ENCODE results near the gene MYH10.

The MYH10 gene

DNA sequence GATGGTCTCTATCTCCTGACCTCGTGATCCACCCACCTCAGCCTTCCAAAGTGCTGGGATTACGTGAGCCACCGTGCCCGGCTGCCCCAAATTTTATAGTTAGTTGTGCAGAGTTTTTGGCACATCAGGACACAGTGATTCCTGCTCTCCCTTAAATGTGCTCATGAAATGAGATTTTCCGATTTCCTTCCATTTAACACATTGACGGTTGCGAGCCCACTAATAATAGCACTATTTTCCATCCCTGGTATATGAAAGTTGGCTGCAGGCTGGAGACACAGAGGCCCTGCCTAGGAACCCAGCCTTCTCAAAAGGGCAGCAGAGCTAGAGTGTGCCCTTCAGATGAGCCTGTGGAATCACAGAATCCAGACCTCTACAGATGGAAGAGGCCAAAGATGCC, 17.4 kb upstream of the MYH10 start:
- DNase-seq = no peak

DNA sequence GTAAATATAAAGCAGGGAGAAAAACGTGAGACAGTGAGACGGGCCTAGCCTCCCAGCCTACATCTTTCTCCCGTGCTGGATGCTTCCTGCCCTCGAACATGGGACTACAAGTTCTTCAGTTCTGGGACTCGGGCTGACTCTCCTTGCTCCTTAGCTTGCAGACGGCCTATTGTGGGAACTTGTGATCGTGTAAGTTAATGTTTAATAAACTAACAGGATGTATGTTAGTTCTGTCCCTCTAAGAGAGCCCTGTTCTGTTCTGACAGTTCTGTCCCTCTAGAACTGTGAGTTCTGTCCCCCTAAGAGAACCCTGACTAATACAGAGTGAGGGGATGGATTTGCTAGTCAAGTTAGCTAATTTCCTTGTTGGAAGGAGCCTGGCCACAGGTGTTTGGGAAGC, 16.7 kb upstream of the MYH10 start:
- no peak for DNase-seq

DNA sequence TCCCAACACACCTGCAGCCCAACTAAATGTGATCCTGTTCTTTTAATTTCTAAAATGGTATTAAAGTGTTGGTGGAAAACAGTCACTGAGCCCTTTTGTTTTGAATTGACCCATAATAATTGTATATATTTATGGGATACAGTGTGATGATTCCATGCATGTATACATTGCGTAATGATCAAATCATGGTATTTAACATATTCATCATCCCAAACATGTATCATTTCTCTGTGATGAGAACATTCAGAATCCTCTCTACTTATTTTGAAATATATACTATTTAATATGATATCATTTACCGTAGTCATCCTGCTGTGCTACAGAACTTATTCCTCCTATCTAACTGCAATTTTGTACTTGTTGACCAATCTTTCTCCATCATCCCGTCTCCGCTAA, 14.0 kb upstream of the MYH10 start:
- no peak for DNase-seq

DNA sequence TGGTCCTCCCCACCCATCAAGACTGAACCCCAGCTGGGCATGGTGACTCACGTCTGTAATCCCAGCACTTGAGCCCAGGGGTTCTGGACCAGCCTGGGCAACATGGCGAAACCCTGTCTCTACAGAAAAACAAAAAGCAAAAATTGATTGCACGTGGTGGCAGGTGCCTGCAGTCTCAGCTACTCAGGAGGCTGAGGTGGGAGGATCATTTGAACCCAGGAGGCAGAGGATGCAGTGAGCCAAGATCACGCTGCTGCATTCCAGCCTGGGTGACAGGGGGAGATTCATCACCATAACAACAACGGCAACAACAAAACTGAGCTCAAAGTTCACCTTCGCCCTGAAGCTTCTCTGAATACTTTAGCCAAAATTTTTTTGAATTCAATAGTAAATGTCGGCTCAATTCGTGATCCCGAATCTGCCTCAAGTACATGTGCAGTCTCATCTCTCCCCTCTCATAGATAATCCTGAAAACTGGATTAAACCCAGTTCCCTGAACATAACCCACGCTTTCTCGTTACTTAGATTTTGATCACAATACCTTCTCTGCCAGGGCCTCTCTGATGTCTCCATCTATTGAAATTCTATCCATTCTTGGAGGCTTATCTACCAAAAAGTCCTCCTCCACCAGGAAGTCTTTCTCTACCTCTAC, 13.5 kb upstream of the MYH10 start:
- no peak for DNase-seq

DNA sequence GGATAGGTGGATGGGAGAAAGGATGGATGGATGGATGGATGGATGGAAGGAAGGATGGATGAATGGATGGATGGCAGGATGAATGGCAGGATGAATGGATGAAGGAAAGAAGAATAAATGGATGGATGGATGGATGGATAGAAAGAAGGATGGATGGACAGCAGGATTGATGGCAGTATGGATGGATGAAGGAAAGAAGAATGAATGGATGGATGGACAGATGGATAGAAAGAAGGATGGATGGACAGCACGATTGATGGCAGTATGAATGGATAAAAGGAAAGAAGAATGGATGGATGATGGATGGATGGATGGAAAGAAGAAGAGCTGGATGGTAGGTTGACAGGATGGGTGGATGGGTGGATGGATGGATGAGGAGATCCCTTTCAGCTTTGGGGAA, 9.2 kb upstream of the MYH10 start:
- no peak for DNase-seq

DNA sequence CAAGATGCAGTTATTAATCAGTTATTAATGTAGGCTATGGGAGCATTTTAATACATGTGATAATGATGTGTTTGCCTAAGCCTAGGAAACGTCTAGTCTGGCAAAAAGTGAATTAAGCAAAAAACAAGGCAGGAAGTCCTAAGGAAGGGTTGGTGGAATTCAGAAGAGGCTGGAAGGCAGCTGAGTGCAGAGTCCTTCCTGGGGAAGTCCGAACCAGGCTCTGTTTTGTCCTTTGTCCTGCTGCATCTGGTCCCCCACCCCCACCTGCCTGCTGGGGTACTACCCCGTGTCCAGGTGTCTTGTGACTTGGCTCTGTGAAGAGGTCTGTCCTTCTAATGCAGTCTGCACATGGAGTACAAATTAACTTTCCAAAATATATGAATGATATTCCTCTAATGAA, 1.5 kb upstream of the MYH10 start:
- no peak for DNase-seq

DNA sequence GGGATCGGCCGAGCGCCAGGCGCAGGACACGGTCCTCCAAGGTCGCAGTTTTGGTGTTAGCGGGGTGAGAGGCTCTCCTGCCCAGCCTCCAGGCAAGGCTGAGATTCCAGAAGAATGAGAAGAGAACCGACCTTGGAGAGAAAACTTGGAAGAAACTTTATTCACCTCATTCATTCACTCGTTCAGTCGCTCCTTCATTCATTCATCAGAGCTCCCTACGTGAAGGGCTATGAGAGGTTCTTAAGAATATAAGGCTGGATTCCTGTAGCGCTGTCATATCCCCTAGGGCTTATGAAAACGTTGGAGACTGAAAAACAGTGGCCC, 991 bp upstream of the MYH10 start:
- no peak for DNase-seq

DNA sequence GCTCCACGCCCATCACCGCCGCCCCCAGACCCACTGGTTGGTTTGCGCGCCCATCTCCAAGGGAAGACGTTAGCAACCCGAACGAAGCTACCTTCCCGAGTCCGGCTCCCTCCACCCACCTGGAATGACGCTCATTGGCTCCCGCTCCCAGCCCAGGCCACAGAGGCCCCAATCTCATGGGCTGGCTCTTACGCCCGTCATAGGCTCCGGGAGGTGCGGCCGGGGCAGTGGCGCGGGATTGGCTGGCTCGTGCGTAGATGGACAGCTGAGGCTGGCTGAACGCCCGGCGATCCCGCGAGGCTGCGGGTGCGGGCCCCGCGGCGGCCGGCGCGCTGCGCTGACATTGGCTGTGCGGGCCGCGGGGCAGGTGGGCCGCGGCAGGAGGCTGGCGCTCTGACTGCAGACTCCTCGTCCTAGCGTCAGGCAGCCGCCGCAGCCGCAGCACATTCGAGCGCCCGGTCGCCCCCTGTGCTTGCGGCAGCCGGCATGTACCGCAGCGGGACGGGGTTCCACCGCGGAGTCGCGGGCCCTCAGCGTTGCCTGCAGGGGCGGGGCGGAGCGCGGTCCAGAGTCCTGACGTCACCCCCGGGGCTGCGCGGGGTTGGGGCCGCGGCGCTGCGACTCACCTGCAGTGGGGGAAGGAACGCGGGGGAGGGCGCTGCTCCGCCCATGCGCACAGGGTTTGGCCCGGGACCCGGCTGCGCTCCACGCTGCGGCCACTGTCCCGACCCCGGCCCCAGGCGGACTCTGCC, 453 bp upstream of the MYH10 start:
- DNase-seq = peak; percentile 87 to 91

DNA sequence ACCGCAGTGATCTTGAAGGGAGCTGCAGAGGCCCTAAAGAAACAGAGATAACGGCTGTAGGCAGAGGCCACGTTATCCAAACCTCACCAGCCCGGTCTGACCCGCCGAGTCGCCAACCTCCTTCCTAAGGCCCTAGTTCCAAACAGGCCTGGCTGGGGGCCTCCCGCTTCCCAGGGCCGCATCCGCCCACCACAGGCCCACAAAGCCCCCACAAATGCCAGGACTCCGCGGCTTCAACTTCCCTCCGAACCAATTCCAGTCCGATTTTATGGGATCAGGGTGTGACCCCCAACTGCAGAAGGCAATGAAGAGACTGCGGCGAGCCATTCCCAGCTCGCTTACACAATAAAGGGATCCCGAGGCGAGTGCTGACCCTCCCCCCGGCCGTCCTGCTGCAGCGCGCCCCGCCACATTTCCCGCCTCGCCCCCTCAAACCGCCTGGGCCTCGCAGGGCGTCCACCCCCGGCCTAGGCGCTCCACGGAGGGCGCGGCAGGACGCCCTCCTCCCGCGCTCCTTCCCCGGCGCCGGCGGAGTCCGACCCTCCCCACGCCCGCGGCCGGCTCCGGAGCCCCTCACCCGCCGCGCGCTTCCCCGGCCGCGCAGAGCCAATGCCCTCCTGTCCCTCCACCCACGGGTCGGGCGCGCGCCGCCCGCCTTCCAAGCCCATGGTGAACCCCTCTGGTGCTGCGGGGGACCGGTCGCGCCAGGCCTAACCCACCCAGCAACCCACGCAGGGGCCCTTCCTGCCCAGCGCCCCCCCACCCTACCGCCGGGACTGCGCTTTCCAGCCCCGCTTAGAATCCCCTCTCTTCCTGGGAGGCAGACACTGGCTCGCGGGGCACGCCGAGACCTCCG, 926 bp downstream of the MYH10 start:
- peak in 1 of 2 donors; percentile 11 for DNase-seq

DNA sequence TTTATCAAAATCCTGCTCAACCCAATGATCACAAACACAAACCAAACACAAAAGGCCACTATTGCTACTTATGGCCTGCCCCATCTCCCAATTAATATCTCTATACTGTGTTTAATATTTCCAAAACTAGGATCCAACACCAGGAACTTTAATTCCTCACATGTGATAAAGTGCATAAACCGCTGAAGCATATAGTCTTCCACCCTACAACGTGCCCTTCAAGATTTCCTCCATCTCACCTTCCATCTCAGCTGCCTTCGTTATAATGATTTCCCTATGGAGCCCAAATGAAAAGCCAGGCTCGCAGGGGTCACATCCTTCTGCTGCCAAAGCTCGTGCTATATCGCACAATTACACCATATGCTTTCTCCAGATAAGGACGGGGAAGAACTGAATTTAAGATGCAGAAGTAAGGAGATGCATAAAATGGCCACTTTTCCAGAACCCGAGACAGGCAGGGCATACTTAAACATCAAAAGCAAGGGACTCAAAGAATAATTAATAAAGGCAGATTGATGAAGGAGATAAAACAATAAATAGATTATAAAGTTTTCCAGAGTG, 1.8 kb downstream of the MYH10 start:
- no peak for DNase-seq

DNA sequence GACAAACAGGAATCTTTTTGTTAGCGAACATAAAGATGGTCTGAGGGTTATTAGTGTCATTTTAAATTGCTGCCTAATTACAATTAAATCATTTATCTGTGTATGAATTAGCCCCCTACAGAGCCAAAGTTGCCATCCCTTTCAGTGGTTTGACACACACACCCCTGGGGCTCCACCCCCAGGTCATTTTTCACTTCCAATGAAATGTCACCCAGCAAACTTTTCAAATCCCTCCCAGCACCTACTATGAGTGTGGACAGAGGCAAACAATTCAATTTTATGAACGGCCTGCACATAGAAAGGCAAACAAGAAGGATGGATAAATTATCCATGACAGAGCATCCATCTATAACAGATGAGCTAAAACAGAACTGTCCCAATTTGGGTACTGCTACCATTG, 2.4 kb downstream of the MYH10 start:
- DNase-seq = no peak

DNA sequence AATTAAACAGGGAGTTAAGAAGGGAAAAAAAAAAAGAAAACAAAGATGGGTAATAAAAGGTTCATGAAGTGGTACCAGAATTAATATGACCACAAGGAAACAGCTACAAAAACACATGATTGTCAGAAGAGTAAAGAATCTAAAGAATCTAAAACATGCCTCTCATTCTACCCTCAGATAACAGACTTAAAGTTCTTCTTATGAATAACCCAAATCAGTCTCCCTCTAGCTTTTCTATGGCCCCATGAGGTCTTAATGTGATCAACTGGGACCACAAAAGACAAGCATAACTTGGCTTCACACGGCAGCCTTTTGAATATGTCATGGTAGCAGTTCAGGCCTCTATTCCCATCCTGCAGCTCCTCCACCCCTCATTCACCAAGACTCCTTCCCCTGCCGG, 6.9 kb downstream of the MYH10 start:
- DNase-seq = no peak

DNA sequence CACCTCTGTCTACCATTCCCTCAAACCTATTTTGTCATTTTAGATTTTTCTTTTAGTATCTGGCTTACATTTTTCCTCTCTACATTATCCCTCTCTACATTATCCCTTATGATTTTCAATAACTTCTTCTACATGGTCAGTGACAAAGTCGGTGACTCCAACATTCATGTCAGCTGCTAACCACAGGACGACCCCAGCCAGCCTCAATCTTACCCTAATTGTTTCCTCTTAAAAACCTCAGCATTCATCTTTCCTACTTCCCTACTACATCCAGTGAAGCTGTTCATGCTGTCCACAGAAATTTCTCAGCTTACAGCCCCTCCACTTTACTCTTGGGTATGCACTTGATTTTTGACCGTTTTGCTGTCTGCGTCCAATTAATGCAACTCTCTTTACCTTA, 8.3 kb downstream of the MYH10 start:
- no peak for DNase-seq

DNA sequence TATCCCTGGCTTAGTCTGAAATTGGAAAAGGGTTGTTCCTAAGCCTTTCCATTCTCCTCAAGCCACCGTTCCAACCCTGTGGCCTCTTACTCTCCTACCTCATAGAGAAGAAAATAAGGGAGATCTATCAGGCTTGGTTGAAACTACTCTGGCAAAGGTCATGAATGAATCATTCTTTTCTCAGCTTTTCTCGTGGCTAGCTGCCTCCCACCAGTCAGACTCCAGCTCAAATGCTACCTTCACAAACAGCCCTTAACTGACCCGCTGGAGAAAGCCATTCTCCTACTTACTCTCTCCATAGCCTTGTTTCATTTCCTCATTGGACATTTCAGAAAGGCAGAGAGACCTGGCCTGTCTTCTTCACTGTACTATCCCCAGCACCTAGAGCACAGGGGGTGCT, 8.9 kb downstream of the MYH10 start:
- DNase-seq = no peak

DNA sequence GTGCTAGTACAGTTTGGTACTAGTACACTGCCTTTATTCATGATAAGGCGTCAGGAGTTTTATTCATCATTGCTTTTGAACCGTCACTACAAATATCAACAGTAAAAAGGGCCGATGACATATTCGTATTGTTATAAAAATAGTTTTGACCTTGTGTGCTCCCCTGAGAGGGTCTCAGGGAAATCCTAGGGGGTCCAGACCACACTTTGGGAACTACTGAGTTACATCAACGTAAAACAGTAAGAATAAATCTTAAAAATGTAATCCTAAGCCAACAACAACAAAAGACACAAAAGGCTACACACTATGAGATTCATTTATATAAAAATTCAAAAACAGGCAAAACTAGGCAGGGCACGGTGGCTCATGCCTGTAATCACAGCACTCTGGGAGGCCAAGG, 11.2 kb downstream of the MYH10 start:
- DNase-seq = no peak

DNA sequence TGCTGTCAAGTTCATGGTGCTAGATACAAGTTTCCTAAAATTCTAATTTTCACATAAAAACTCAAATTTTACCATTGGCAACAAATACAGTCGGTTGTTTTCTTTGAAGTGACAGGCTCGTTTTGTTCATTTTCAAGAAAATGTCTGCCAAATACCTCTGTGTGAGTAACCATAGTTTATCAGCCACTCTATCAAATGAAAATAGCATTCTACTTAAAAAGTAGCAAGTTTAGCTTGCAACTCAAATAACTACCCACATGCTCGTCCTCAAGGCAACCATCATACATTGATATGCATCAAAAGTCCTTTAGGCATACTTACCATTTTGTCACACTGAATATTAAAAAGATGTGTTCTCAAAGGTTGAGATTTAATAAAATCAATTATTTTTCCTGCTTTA, 11.7 kb downstream of the MYH10 start:
- DNase-seq = no peak

DNA sequence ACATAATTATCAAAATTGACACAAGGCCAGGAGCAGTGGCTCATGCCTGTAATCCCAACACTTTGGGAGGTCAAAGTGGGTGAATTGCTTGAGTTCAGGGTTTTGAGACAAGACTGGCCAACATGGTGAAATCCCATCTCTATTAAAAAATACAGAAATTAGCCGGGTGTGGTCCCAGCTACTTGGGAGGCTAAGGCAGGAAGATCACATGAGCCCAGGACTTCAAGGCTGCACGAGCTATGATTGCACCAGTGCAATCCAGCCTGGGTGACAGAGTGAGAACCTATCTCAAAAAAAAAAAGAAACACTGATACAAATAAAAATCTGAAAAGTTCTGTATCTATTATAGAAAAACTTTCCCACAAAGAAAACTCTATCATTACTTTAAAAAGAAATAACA, 15.5 kb downstream of the MYH10 start:
- DNase-seq = no peak

DNA sequence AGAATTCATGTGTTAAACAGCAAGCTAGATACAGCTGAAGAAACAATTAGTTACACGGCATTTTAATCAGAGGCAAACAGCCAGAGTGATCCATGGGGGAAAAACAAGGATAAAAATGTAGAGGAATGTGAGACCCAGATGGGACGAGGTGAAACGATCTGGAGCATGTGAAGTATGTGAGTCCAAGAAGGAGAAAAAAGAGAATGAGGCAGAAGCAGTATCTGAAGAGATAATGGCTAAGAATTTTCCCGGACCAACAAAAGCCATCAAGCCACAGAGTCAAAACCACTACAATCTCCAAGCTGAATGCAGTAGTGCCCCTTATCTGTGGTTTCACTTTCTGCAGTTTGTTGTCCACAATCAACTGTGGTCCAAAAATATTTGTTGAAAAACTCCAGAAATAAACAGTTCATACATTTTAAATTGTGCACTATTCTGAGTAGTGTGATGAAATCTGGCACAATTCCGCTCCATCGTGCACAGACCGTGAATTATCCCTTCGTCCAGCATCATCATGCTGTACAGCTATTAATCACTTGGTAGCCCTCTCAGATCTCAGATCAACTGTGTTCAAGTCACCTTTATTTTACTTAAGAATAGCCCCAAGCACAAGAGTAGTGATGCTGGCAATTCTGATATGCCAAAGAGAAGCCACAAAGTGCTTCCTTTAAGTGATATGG, 18.8 kb downstream of the MYH10 start:
- DNase-seq = no peak

DNA sequence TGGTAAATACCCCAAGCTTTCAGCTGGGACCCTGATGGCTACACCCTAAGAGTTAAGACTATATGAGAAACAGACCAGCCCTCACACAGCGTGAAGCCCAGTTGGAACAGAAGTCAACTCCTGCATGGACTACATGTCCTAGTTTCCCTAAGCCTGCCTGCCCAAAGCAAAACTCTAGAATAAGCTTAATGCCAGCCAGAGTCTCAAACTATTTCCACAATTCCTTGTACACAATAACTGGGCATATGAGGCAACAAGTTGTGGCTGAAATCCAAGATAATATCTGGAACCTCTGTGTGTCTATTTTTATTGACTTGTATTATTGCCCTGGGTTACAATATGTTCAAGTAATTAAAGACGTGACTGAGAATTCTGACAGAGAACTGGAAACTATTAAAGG, 19.4 kb downstream of the MYH10 start:
- DNase-seq = no peak

DNA sequence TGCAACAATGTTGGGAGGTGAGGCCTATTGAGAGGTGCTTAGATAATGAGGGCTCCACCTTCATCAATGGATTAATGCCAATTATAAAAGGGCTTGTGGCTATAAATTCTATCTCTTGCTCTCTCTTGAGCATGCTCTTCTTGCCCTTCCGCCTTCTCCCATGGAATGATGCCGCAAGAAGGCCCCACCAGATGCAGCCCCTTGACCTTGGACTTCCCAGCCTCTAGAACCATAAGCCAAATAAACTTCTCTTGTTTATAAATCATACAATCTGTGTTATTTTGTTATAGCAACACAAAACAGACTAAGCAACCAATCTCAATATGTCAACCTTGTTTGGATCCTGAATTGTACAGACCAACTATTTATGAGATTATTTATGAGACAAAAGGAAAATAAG, 20.0 kb downstream of the MYH10 start:
- DNase-seq = no peak

DNA sequence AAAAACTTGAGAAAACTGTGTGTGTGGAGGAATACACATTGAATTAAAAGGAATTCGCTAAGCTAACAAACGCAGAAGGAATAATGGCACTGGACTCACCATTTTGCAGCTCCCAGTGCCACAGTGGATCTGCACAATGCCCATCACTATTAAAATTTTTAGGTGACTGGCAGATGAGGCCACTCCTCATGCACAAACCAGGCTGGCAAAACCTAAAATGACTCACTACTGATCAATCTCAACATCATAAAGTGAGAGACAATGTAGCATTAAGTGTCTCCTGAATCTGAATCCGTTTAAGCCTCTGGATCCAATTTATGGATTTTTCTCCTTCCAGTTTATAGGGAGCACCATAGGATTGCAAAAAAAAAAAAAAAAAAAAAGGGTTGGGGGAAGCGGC, 20.6 kb downstream of the MYH10 start:
- no peak for DNase-seq

DNA sequence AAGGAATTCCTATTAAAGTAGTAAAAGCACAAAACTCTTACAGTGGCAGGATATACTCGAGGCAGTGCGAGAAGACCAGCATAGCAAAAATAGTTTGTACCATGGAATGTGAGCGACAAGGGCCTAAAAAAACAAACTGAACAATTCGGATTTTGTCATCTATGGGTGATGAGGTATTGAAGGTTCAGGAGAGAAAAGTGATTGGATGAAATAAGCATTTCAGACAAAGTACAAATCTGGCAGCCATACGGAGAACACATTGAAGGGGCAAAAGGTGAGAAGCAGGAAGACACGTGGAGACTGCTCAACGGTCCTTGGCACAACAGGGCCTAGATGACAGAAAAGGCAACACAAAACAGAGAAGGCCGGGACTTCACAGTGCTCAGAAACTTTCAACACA, 22.5 kb downstream of the MYH10 start:
- DNase-seq = no peak

DNA sequence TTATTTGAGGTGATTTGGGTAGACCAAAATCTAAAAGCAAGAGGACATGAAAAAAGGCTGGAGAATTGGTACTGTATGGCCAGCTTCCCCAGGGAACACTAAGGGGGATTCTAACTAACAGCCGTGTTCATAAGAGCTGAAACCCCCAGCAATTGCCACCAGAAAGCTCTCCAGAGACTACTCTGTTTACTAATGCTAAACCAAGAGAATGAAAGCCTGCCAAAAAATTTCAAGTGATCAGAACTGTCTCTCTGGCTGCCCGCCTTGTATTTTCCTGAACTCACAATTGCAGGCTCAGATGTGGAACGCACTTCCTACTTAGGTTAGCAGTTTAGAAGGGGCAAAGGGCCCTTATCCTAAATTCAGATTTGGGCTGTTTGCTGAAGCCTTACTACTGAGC, 24.1 kb downstream of the MYH10 start:
- no peak for DNase-seq
